Stomach smooth muscle (tissue), 2 donors: ENCODE measurements around the gene NUDT8.

Source experiments
- H3K27ac ChIP-seq: one replicate; pipeline ENCODE4 v1.7.0; 2013; ENCODE audit warnings: mild to moderate bottlenecking, low read length, inconsistent platforms
- H3K27me3 ChIP-seq, 2 donors: one replicate each; pipeline ENCODE4 v1.7.0; 2013; ENCODE audit warnings: low read length in 2 of 2; ENCODE audit not compliant: insufficient read depth in 2 of 2, control insufficient read depth in 1 of 2
- H3K36me3 ChIP-seq, 2 donors: one replicate each; pipeline ENCODE4 v1.7.0; 2013; ENCODE audit warnings: low read length in 2 of 2; ENCODE audit not compliant: control insufficient read depth in 2 of 2, insufficient read depth in 2 of 2
- H3K4me1 ChIP-seq: one replicate; pipeline ENCODE4 v1.7.0; 2013; ENCODE audit warnings: low read length; ENCODE audit not compliant: control insufficient read depth, insufficient read depth
- H3K4me3 ChIP-seq, 2 donors: one replicate each; pipeline ENCODE4 v1.7.0; 2013; ENCODE audit warnings: low read length in 2 of 2
- H3K9ac ChIP-seq, 2 donors: one replicate each; pipeline ENCODE4 v1.7.0; 2013; ENCODE audit warnings: low read length in 2 of 2, mild to moderate bottlenecking in 1 of 2
- H3K9me3 ChIP-seq, 2 donors: one replicate each; pipeline ENCODE4 v1.7.0; 2013; ENCODE audit warnings: low read length in 2 of 2; ENCODE audit not compliant: control insufficient read depth in 2 of 2
- donor health status: healthy.
- donor health status: Pancreatic carcinoma.

The NUDT8 gene

DNA sequence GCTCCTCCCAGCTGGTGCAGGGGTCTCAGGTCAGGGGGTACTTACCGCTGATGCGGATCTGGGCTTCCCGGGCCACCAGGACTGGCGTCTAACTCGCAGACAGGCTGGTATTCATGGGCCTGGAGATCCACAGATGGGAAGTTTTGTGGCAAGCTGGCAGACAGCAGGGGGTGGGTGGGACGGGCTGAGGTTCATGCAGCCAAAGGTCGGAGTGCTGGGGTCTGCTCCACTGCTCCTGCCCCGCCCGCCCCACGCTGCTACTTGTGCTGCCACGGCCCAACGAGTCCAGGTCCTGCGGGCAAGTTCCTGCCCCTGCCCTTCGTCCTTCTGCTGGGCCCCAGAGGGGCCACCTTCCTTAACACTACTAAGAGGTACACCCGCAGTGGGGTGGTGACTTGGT is 17.7 kb upstream of the NUDT8 start:
- Histone ChIP-seq H3K4me3 (no peak overlapping the region), H3K4me1 (no peaks in the 10 kb centered on the region)

DNA sequence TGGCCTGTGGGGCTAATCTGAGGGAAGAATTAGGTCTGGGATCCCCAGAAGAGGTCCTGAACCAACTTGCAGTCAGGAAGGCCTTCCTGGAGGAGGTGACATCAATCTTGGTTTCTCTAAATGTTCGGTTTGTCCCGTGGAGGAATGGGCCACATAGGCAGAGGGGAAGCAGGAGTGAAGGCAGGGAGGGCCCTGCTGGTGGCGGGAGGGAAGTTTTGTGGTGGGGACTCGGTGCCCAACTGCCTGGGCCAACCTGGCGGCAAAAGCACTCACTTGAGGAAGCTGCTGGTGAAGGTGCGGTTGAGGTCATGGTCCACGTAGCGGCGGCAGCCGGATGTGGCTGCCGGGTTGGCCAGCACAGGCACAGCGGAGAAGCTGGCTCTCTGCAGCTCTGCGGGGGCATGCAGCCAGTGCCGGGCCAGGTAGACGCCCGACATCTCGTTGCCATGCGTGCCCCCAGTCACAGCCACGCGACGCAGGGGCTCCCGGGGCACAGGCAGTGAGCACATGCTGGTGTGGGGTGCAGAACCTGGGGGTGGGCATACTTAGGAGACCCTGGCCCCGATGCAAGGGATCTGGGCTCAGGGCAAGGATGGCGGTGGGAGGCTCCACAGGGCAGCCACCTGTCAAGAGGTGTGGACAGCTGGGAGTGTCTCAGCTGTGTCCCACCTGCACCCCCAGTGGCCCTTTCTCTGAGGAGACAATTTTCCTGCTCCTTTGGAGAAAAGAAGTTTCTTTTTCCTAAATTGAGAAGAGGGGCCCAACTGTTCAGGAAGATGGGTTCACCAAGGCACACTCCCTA is 17.0 kb upstream of the NUDT8 start:
- Histone ChIP-seq H3K36me3 (no peaks in the 10 kb centered on the region), H3K9ac (no peak overlapping the region), H3K4me3 (no peak overlapping the region), H3K4me1 (no peaks in the 10 kb centered on the region), H3K27me3 (peaks cover 5 to 13% of the 10 kb centered on the region in 2 donors), H3K27ac (no peak overlapping the region), H3K9me3 (no peaks in the 10 kb centered on the region)

More for the DNA sequence above, 17.7 kb upstream of the NUDT8 start:
- Histone ChIP-seq H3K36me3 (no peaks in the 10 kb centered on the region), H3K9ac (no peak overlapping the region), H3K9me3 (no peaks in the 10 kb centered on the region), H3K27me3 (peaks cover 5 to 13% of the 10 kb centered on the region in 2 donors), H3K27ac (no peak overlapping the region)

DNA sequence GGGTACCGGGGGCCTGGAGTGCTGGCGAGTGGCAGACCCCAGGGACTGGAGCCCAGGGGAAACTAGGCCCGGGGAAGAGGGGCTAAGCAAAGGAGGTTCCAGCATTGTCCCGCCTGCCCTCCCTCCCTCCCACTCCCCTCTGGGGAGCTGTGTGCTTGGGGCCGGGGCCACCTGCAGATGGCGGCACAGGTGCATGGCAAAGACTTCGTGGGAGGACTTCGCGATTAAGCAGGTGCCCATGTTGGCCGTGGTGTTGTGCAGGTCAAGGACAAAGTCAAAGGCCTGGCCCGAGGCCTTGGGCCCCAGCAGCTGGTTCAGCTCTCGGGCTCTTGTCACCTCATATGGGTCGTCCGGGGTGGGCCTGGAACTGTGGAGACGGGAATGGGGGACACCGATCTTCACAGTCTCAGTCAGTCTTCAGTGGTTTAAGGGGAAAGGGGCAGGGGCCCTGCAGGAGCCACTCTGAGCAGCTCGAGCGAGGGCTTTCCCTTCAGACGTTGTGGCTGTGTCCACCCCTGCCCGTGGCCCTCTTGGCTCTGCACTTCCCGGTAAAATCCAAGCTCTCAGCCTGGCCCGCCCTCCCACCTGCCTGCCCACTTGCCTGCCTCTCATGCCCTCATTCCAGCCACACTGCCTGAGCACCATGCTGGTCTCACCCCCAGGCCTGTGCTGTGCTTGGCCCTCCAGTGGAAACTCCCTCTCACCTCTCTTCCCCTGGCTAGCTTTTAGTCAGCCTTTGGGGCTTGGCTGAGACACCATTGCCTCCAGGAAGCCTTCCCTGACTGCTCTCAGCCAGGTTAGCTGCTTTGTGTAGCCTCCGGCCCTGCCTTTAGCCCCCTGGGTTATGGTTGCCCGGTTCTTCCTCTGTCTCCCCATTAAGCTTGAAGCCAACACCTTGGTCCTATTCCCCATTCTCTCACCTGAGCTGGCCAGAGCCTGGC is 16.1 kb upstream of the NUDT8 start:
- Histone ChIP-seq H3K4me1 (no peaks in the 10 kb centered on the region), H3K27me3 (peaks cover 5 to 13% of the 10 kb centered on the region in 2 donors), H3K9me3 (no peaks in the 10 kb centered on the region), H3K36me3 (no peaks in the 10 kb centered on the region), H3K4me3 (no peak overlapping the region), H3K27ac (no peak overlapping the region), H3K9ac (no peak overlapping the region)

DNA sequence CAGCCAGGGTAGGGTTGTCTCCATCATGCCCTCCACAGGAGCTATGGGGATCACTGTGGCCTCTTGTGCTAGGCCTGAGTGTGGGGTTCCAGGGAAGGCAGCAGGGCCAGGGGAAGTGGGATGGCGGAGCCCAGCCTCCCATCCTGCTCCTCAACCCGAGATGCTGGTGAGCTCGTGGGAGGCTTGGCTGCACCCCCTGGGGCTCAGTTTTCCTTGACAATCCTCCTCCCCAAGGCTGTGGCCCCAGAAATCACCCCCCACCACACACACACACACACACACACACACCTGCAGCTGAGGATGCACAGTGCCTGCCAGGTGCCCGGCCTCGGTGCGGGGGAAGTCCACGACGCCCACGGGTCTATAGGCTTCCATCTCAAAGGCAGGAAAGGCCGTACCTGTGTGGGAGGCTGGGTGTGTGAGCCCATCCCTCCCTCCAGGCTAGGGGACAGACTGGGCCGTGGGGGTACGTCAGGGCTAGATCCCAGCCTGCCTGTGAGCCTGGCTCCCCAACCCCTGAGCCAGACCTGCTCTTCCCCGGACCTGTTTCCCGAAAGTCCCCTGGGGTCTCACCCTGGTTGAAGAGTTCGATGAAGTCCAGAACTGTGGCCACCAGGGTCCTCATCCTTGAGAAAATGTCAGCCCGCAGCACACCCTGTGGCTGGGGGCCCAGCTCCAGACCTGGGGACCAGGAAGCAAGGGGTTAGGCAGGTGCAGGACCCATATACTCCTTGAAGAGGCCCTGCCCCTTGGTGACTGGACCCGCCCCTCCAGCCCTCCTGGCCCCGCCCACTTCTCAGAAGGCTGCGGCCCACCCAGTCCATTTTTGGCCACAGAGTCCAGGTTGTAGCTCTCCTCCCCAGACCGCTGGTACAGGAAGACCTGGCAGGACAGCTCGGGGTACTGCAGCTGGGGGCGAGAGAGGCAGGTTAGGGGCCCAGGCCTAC is 15.0 kb upstream of the NUDT8 start:
- H3K27me3 ChIP-seq: peaks cover 6 to 17% of the 10 kb centered on the region in 2 donors
- H3K36me3 ChIP-seq: no peaks in the 10 kb centered on the region
- H3K27ac ChIP-seq: no peak overlapping the region
- H3K9ac ChIP-seq: no peak overlapping the region
- H3K4me3 ChIP-seq: no peak overlapping the region
- H3K9me3 ChIP-seq: no peaks in the 10 kb centered on the region
- no peaks in the 10 kb centered on the region for H3K4me1 ChIP-seq

DNA sequence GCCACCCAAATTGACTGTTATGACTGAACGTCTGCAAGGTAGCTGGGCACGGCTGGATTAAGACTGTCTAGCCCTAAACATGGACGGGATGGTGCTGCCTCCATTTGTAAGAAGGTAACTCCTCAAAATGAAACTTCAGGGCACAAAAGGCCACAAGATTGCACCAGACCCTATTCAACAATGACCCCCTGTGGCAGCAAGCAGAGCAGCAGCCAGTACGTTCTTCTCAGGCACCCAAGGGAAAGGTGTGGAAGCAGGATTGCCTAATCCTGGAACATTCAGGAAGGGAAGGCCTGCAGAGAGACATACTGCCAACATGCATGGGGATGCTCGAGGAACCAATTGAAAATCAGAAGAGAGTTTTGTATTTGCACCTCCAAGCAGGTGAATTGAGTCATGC is 14.3 kb upstream of the NUDT8 start:
- no peak overlapping the region for H3K4me3 ChIP-seq
- H3K9ac ChIP-seq: no peak overlapping the region
- H3K9me3 ChIP-seq: no peaks in the 10 kb centered on the region
- peaks cover 6 to 16% of the 10 kb centered on the region in 2 donors for H3K27me3 ChIP-seq
- no peak overlapping the region for H3K27ac ChIP-seq
- H3K4me1 ChIP-seq: no peaks in the 10 kb centered on the region
- no peaks in the 10 kb centered on the region for H3K36me3 ChIP-seq

DNA sequence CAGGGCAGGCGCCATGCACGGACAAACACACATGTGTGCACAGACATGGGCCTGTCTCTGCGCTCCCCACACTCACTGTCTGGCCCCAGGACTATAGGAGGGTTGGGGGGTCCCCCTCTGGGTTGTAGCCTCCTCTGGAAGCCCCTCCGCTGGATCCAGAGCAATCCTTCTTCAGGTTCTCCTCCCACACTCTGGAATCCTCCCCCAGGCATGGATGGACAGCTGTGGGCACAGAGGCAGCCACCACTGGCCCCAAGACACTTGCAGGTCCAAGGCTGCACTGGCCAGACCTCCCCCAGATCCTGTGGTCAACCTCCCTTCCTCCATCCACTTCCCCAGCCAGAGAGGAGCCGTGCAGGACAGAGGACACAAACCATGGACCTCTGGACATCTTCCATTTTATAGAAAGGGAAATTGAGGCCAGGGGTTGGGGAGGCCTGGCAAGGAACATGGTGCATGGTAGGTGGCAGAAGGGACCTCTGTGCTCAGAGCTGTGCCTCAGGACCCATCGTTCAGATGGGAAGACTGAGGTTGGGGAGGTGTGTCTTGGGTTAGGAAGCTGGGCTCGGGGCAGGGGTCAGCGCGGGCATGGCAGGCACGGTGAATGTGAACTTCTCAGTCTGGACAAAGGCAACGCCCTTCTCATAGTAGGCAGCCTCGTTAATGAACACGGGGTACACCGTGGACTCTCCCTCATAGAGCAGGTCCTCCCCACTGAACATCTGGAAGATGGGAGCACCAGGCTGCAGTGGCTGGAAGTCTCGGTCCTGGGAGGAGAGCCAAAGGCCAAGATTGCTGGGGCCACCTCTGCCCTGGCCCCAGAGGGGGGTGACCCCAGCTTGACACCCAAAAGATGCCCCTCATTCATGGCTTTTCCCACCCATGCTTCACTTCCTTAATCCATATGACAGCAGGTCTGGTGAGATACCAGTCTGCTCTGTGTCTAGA is 12.7 kb upstream of the NUDT8 start:
- Histone ChIP-seq H3K27ac (no peak overlapping the region), H3K4me3 (no peak overlapping the region), H3K36me3 (no peaks in the 10 kb centered on the region), H3K9me3 (no peaks in the 10 kb centered on the region), H3K4me1 (no peaks in the 10 kb centered on the region), H3K27me3 (peaks cover 4 to 11% of the 10 kb centered on the region in 2 donors), H3K9ac (no peak overlapping the region)

DNA sequence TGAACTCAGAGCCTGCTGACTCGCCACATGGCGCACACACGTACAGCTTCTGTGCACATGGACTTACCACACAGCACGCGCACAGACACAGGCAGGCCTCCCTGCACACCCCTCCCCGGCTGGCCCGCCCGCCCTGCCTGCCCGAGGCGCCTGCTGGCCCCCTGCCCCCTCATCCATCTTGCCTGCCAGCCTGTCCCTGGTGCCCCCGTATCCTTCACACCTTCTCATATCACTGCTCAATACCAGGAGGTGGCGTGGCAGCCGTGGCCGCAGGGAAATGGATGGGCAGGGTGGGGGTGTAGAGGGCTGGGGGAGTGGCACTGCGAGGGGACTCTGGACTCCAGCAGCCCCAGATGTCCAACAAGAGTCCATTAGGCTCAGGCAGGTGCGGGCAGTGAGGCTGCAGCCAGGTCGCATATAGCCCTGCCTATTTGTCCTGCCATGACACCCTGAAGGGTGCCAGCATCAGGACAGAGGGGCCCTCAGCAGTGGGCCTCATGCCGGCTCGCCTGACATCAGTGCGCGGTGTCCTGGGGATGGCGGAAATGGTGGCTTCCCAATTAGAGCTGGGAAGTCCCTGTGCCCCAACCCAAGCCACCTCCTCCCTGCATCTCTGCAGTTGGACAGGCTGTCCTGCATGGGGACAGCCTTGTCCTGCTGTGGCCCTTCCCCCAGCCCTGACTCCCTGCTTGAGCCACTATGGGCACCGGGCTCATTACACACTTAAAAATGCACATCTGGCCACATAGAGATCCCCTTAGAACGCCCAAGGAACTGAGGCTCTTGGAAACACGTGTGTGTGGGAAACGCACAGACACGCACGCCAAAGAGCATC is 11.8 kb upstream of the NUDT8 start:
- Histone ChIP-seq H3K36me3 (no peaks in the 10 kb centered on the region), H3K27ac (no peak overlapping the region), H3K4me3 (no peak overlapping the region), H3K27me3 (peaks cover 4 to 9% of the 10 kb centered on the region in 2 donors), H3K9ac (no peak overlapping the region), H3K9me3 (no peaks in the 10 kb centered on the region), H3K4me1 (no peaks in the 10 kb centered on the region)

DNA sequence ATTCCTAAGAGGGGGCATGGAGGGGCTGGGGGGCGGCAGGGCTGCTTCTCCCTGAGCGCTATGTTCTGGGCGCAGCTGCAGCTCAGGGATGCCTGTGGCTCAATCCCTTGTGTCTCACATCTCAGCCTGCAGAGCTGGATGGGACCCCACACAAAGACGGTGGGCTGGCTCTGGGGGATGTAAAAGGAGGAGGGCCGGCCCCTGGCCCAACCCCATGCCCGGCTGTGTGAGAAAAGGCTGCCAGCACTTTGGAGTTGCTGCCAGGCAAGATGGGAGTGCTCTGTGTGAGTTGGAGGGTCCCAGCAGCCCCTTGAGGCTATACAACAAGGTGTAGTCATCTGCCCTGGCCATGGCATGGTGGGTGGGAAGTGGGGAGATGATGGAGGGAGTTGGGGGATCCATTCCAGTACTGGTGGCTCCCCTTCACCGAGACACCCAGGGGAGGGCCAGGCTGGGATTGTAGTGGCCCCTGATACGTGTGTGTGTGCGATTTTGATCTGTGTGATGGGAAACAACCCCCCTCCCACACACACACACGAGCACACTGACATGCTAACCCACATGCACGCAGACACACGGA is 11.1 kb upstream of the NUDT8 start:
- Histone ChIP-seq H3K4me3 (no peak overlapping the region), H3K4me1 (no peaks in the 10 kb centered on the region), H3K27me3 (peaks cover 4 to 9% of the 10 kb centered on the region in 2 donors), H3K9ac (no peak overlapping the region), H3K36me3 (no peaks in the 10 kb centered on the region), H3K27ac (no peak overlapping the region), H3K9me3 (no peaks in the 10 kb centered on the region)
